Neural progenitor cell (in vitro differentiated cells): ENCODE measurements around the gene TKFC. TPM values are rescaled to one million over a fixed set of nuclear protein-coding genes. Genes with fewer than 3 reads are reported as not detected.

Source experiments
- DNase-seq: peaks from one replicate; pipeline ENCODE4 v3.0.0-alpha.2; 2016; ENCODE audit warnings: low spot score
- H2AFZ ChIP-seq: fragments of 200-600 bp; sonication (generic); replicated peaks from 2 replicates; pipeline ENCODE4 v1.6.1; 2016; ENCODE audit warnings: antibody characterized with exemption
- H3F3A ChIP-seq: fragments of 200-600 bp; sonication (generic); 2 replicates; pipeline ENCODE4 v1.6.1; 2016; ENCODE audit warnings: antibody characterized with exemption, low read depth
- H3K27ac ChIP-seq: fragments of 200-600 bp; sonication (generic); 2 replicates; pipeline ENCODE4 v1.5.1; 2016; ENCODE audit warnings: mild to moderate bottlenecking
- H3K27me3 ChIP-seq: fragments of 200-600 bp; sonication (generic); 2 replicates; pipeline ENCODE4 v1.6.1; 2016; ENCODE audit warnings: mild to moderate bottlenecking, moderate library complexity
- H3K36me3 ChIP-seq: fragments of 200-600 bp; sonication (generic); 2 replicates; pipeline ENCODE4 v1.5.1; 2016
- H3K4me1 ChIP-seq: fragments of 200-600 bp; sonication (generic); 2 replicates; pipeline ENCODE4 v1.6.1; 2016; ENCODE audit warnings: mixed run types
- H3K4me2 ChIP-seq: fragments of 200-600 bp; sonication (generic); 2 replicates; pipeline ENCODE4 v1.6.1; 2016
- H3K4me3 ChIP-seq: fragments of 200-600 bp; sonication (generic); 2 replicates; pipeline ENCODE4 v1.5.1; 2016
- H3K79me2 ChIP-seq: fragments of 200-600 bp; sonication (generic); 2 replicates; pipeline ENCODE4 v1.6.1; 2016; ENCODE audit warnings: low read depth
- H3K9ac ChIP-seq: fragments of 200-600 bp; sonication (generic); 2 replicates; pipeline ENCODE4 v1.6.1; 2016
- H3K9me3 ChIP-seq: fragments of 200-600 bp; sonication (generic); 2 replicates; pipeline ENCODE4 v1.5.1; 2016; ENCODE audit warnings: low read depth
- H4K20me1 ChIP-seq: fragments of 200-600 bp; sonication (generic); 2 replicates; pipeline ENCODE4 v1.6.1; 2016; ENCODE audit warnings: low read depth
- H3K27ac Mint-ChIP-seq: 3 replicates; pipeline ENCODE4 v1.8.0; 2021; ENCODE audit warnings: mixed read lengths
- H3K27me3 Mint-ChIP-seq: 2 replicates; pipeline ENCODE4 v1.8.0; 2022; ENCODE audit warnings: low read depth, mild to moderate bottlenecking, inconsistent platforms, moderate library complexity, mixed read lengths; ENCODE audit not compliant: insufficient read depth
- H3K36me3 Mint-ChIP-seq: 3 replicates; pipeline ENCODE4 v1.8.0; 2021; ENCODE audit warnings: mixed read lengths
- H3K4me1 Mint-ChIP-seq: 3 replicates; pipeline ENCODE4 v1.8.0; 2021; ENCODE audit warnings: mixed read lengths
- H3K4me3 Mint-ChIP-seq: 3 replicates; pipeline ENCODE4 v1.8.0; 2021; ENCODE audit warnings: mild to moderate bottlenecking, moderate library complexity, mixed read lengths
- H3K9me3 Mint-ChIP-seq: 3 replicates; pipeline ENCODE4 v1.8.0; 2020; ENCODE audit warnings: mixed read lengths
- EZH2 ChIP-seq: fragments of 200-600 bp; sonication (generic); IDR thresholded peaks from 2 replicates; pipeline ENCODE4 v1.6.1; 2017; ENCODE audit warnings: antibody characterized with exemption, mild to moderate bottlenecking, moderate library complexity
- EZH2phosphoT487 ChIP-seq: fragments of 200-600 bp; sonication (generic); IDR thresholded peaks from 2 replicates; pipeline ENCODE4 v1.6.1; 2017; ENCODE audit warnings: antibody characterized with exemption
- total RNA-seq: library from RNA; depleted of rRNA; stranded (reverse); fragments of >200 nt; gene quantifications from 2 replicates; pipeline ENCODE4 v1.2.3, GENCODE V29; 2015; ENCODE audit warnings: low replicate concordance
- TF ChIP-seq, protein P1 (sequence below): fragments of 200-600 bp; sonication (generic); IDR thresholded peaks from 2 replicates; pipeline ENCODE4 v1.5.1; 2017; ENCODE audit warnings: antibody characterized with exemption, mild to moderate bottlenecking

Gene TKFC
- total RNA-seq, 1 donor from 2014 or later, result 27.3 TPM

DNA sequence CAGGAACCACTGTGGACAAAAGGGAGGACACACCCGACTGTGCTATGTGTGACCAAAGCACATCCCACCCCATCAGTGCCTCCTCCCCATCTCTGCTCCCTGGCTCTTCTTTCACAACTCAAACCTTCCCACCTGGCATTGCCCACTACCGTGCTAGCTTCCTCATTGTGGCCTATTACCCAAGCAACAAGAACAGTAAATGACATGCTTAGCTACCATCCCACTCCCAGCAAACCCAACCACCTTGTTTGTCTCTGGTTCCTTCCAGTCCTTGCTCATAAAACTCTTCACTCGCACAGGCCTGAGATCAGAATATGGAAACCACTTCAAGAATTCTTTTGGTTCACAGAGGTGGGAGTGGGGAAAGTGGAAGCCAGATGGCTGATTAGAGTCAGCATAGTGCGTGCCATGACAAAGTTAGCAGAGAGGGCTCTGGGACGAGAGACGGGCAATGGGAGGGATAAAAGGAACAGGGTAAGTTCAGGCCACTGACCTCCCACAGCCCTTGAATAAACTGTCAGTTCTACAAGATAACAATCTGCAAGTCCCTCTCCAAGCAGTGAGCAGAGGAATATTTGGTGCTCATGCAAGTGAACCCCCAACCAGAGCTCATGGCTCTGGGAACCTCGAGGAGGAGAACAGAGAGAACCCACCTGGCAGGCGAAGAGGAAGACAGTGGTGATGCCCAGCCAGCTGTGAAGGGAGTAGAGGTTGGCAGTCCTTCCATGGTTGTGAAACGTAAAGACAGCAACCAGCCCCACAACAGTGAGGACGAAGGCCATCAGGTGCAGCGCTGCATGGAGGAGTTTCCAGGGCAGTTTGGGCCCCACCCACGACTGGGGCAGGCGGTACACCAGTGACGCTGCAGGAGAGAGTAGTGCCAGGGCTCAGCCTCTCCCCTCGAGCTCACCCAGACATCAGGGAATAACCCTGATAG, 20.4 kb downstream of the TKFC start:
- Histone ChIP-seq H3K27ac (no peak overlapping the region), H3K9me3 (no peaks in the 10 kb centered on the region), H4K20me1 (no peaks in the 10 kb centered on the region), H2AFZ (no peak overlapping the region), H3K36me3 (no peaks in the 10 kb centered on the region), H3K79me2 (no peaks in the 10 kb centered on the region), H3F3A (no peaks in the 10 kb centered on the region), H3K4me3 (no peak overlapping the region), H3K27me3 (no peaks in the 10 kb centered on the region), H3K9ac (no peak overlapping the region), H3K4me2 (no peak overlapping the region), H3K4me1 (no peaks in the 10 kb centered on the region)
- H3K4me3 Mint-ChIP-seq, result no peak overlapping the region
- no peaks in the 10 kb centered on the region for H3K9me3 Mint-ChIP-seq
- DNase-seq, result no peak
- H3K4me1 Mint-ChIP-seq, result no peaks in the 10 kb centered on the region
- H3K36me3 Mint-ChIP-seq, result peaks cover 9% of the 10 kb centered on the region
- H3K27me3 Mint-ChIP-seq, result peaks cover 2% of the 10 kb centered on the region
- TF ChIP-seq, protein P1, sequence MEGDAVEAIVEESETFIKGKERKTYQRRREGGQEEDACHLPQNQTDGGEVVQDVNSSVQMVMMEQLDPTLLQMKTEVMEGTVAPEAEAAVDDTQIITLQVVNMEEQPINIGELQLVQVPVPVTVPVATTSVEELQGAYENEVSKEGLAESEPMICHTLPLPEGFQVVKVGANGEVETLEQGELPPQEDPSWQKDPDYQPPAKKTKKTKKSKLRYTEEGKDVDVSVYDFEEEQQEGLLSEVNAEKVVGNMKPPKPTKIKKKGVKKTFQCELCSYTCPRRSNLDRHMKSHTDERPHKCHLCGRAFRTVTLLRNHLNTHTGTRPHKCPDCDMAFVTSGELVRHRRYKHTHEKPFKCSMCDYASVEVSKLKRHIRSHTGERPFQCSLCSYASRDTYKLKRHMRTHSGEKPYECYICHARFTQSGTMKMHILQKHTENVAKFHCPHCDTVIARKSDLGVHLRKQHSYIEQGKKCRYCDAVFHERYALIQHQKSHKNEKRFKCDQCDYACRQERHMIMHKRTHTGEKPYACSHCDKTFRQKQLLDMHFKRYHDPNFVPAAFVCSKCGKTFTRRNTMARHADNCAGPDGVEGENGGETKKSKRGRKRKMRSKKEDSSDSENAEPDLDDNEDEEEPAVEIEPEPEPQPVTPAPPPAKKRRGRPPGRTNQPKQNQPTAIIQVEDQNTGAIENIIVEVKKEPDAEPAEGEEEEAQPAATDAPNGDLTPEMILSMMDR, result no peak
- TF ChIP-seq EZH2phosphoT487, result no peak
- no peak for TF ChIP-seq EZH2
- no peak overlapping the region for H3K27ac Mint-ChIP-seq

DNA sequence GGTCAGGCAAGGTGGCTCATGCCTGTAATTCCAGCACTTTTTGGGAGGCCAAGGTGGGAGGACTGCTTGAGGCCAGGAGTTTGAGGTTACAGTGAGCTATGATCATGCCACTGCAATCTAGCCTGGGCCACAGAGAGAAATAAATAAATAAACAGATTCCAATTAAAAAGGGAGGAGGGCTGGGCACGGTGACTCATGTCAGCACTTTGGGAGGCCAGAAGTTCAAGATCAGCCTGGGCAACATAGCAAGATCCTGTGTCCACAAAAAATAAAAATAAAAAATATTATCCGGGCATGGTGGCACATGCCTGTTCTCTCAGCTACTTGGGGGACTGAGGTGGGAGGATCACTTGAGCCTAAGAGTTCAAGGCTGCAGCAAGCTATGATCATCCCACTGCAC, 21.2 kb downstream of the TKFC start:
- no peak for TF ChIP-seq EZH2phosphoT487
- TF ChIP-seq, protein P1, result no peak
- no peak for TF ChIP-seq EZH2
- no peak overlapping the region for H2AFZ ChIP-seq
- Mint-ChIP-seq H3K27ac (no peak overlapping the region), H3K27me3 (peaks cover 2% of the 10 kb centered on the region), H3K36me3 (peaks cover 9% of the 10 kb centered on the region), H3K4me1 (peaks cover 1% of the 10 kb centered on the region), H3K4me3 (no peak overlapping the region), H3K9me3 (no peaks in the 10 kb centered on the region)
- no peaks in the 10 kb centered on the region for H3K4me1 ChIP-seq
- H3K27me3 ChIP-seq, result no peaks in the 10 kb centered on the region
- no peaks in the 10 kb centered on the region for H3K9me3 ChIP-seq
- H4K20me1 ChIP-seq, result no peaks in the 10 kb centered on the region
- no peaks in the 10 kb centered on the region for H3K36me3 ChIP-seq
- H3K79me2 ChIP-seq, result no peaks in the 10 kb centered on the region
- no peak overlapping the region for H3K4me2 ChIP-seq
- H3K9ac ChIP-seq, result no peak overlapping the region
- DNase-seq, result no peak
- H3K27ac ChIP-seq, result no peak overlapping the region
- H3K4me3 ChIP-seq, result no peak overlapping the region
- H3F3A ChIP-seq, result no peaks in the 10 kb centered on the region

DNA sequence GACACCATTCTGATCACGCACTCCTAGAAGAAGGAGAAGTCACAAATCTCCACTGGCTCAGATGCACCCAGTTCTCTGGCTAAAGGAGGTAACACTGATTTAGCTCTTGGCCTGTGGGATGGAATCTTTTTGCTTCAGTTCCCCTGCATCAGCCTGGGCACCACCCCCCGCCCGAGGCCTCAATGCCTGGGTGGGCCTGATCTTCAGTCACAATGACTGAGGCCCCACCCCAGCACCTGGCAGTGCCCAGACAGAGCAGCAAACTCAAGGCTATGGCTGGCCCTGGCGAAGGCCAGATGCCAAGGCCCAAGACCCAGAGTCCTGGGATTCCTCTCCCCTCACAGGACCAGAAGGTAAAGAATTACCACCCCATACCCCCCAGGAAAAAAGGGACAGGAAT, 23.7 kb downstream of the TKFC start:
- peaks cover 4% of the 10 kb centered on the region for H3F3A ChIP-seq
- no peak overlapping the region for H3K9ac ChIP-seq
- no peak for DNase-seq
- H2AFZ ChIP-seq, result no peak overlapping the region
- peaks cover 4% of the 10 kb centered on the region for H3K4me1 ChIP-seq
- TF ChIP-seq, protein P1, result no peak
- TF ChIP-seq EZH2phosphoT487 (no peak), EZH2 (no peak)
- H4K20me1 ChIP-seq, result no peaks in the 10 kb centered on the region
- Mint-ChIP-seq H3K36me3 (peaks cover 6% of the 10 kb centered on the region), H3K4me3 (no peak overlapping the region), H3K27ac (no peak overlapping the region), H3K27me3 (peaks cover 4% of the 10 kb centered on the region), H3K9me3 (no peaks in the 10 kb centered on the region), H3K4me1 (peaks cover 14% of the 10 kb centered on the region)
- no peaks in the 10 kb centered on the region for H3K27me3 ChIP-seq
- H3K9me3 ChIP-seq, result no peaks in the 10 kb centered on the region
- H3K36me3 ChIP-seq, result no peaks in the 10 kb centered on the region
- no peak overlapping the region for H3K4me3 ChIP-seq
- H3K4me2 ChIP-seq, result no peak overlapping the region
- H3K79me2 ChIP-seq, result peaks cover 21% of the 10 kb centered on the region
- no peak overlapping the region for H3K27ac ChIP-seq
